HG03135 (cell line): ENCODE results near the gene CAMTA1.
"Not testable (repeated sequence)": the region's sequence is repeated elsewhere in the genome, so short reads cannot be mapped to it uniquely, and the experiment has no call there.

Experiments used
- ATAC-seq: cut with Tn5 transposase; IDR thresholded peaks from one replicate; pipeline ENCODE4 v1.9.1; 2021; ENCODE audit warnings: mild to moderate bottlenecking, moderate library complexity; ENCODE audit not compliant: unreplicated experiment

The CAMTA1 gene

DNA sequence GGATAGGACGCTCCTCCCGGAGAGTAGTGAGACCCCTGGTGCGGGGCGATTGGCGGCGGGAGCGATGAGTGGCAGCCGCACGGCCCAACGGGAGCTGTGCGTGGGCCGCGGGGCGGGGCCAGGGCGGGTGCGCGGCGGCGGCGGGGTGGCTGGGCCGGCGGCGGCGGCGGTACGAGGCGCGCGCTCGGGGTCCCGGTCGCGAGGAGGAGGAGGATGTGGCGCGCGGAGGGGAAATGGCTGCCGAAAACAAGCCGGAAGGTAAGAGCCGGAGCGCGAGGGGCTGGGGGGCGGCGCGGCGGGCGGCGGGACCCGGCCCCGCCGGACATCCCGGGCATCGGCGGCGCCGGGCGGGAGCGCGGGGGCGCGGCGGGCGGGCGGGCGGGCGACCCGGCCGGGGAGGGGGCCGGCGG, at the start of gene CAMTA1:
Gene CAMTA1 (plus strand): TSS at position 137 of the 410 bp plus-strand sequence. CDS start 77 bp downstream, at position 214.
- ATAC-seq, result peak; percentile 74

GRCh38 chr1:6738987-6739676, 46.1 kb upstream of the CAMTA1 start:
- ATAC-seq, result no peak

- not testable (repeated sequence) for ATAC-seq
Observed at GRCh38 chr1:6742676-6743188, 42.5 kb upstream of the CAMTA1 start.

DNA sequence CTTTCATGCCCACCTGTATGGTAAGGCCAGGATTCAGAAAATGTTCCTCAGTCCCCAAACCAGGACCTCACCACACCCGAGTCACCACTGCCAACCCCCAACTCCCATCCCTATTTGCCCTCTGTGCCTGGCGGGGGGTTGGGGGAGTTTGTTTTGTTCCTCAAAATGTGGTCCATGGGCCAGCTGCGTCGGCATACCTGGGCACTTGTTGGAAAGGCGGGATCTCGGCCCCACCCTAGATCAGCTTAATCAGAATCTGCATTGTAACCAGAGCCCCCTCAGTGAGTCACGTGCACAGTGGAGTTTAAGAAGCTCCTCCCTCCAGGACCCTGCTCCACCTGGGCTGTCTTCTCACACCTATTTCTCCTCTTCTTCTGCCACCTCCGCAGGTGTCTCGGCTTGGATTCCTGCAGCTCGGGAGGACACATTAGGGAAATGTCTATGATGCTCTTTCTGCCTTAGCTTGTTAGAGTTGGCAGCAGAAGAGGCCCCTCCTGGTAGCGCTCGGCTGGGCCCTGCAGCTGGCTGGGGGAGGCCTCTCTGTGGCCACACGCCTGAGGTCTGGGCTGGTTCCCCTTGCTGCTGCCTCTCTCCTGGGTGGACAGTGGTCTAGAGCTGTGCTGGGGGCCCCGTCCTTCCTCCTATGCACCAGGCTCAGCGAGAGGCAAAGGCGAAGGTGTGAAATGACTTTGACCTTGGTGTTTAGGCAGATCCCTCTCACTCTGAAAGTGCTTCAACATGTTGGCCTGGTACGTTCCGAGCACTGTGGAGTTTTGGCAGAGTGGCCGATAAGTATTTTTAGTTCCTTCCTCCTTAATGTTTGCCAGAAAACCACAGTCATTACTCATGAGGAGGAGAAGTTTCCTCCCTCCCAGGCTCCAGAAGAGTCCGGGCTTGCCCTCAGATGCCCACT, 41.8 kb upstream of the CAMTA1 start:
- ATAC-seq, result no peak

GRCh38 chr1:6745073-6745472, 40.2 kb upstream of the CAMTA1 start:
- ATAC-seq, result no peak

DNA sequence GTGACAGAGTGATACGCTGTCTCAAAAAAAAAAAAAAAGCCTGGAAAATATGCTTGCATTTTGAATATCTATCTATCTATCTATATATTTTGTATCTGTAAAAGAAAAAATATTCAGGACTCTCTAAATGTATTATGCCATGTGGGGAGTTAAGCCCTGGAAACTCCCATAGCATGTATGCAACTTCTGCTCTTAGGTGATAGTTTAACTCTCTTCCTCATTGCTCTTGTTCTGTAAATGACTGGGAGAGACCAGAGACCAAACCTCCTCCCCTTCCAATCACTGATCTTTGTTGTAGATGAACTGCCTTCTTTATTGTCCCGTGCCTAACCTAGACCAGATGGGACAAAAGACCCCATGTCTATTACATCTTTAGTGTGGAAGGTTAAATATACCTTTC, 37.6 kb upstream of the CAMTA1 start:
- no peak for ATAC-seq

DNA sequence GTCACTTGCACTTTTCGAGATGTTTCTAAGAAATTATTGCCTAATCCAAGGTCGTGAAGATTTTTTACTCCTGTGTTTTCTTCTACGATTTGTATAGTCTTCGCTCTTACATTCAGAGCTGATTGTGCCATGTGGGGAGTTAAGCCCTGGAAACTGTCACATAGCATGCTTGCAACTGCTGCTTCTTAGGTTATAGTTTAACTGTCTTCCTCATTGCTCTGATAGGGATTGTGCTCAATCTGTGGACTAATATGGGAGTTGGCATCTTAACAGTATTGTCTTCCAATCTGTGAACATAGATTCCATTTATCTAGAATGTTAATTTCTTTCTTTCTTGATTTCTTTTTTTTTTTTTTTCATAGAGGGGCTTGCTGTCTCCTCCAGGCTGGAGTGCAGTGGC, 34.8 kb upstream of the CAMTA1 start:
- ATAC-seq, result no peak

DNA sequence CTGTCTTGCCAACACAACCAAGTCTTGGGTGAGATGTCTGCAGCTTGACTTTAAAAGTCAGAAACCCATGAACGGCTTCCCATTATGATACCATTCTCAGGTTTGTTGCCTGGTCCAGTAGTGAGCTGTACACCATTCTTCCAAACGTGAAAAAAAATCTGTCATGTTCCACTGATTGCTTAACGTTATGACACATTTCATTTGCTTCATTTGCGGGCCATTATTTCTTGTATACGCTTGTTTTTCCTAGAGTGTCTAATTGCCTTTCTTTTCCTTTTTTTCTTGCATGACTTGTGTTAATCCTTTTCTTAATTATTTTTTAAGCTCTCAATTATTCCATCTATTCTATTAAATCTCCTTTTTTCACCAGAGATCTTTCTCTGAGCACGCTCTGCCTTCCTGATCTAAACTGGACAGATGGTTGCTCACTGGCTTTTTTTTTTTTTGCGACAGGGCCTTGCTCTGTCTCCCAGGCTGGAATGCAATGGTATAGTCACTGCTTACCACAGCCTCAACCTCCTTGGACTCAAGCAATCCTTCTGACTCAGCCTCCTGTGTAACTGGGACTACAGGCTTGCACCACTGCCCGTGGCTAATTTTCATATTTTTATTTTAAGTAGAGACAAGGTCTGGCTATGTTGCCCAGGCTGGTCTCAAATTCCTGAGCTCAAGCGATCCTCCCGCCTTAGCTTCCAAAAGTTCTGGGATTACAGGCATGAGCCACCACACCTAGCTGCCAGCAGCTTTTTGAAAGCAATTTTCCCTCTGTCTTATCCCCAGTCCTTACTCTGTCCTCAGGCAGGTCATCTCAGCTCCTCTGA, 31.7 kb upstream of the CAMTA1 start:
- no peak for ATAC-seq

DNA sequence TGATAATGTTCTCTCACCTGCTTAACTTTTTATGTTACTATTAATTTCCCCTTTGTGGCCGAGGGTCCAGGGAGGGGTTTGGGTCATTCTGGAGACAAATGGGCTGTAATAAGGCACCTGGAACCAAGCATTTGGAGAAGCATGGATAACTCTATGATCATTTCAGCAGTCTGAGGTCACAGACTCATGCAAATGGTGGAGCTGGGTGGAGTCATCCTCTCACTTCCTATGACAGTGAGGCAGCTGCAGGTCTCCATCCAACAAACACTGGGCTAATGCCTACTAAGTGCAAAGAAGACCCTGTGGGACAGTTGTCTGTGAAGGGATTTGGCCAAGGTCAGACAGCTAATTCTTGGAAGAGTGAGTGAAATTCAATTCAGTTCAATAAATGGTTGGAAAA, 28.8 kb upstream of the CAMTA1 start:
- no peak for ATAC-seq

DNA sequence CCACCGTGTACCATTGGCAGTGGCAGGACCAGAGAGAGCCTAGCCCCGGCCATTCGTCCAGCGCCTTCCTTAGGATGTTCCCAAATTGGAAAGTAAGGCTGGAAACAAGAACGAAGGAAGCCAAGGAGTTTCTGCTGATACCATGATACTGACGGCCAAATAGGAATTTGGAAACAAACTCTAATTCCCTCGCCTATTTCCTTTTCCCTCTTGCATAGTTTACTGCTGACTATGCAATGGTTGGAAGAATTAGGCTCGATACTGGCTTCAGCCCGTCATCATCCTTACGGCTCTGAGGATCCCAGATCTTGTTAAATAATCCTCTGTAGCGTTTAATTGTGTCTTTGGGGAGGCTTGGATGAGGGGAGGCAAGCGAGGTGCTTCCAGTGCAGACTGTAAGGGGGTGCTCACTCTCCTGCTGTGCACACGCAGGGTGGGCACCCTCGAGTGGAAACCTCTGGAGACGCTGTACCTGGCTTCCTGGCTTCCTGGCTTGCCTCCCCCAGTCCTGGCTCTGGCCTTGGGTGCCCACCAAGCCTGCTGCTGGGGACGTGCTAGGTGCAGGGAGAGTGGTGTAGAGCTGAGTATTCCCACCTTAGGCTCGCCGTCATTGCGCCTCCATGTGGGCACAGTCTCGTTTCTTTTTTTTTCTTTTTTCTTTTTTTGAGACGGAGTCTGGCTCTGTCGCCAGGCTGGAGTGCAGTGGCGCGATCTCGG, 27.4 kb upstream of the CAMTA1 start:
- no peak for ATAC-seq

GRCh38 chr1:6761196-6761737, 24.0 kb upstream of the CAMTA1 start:
- no peak for ATAC-seq

GRCh38 chr1:6762060-6762459, 23.2 kb upstream of the CAMTA1 start:
- no peak for ATAC-seq

GRCh38 chr1:6770751-6771440, 14.4 kb upstream of the CAMTA1 start:
- no peak for ATAC-seq

DNA sequence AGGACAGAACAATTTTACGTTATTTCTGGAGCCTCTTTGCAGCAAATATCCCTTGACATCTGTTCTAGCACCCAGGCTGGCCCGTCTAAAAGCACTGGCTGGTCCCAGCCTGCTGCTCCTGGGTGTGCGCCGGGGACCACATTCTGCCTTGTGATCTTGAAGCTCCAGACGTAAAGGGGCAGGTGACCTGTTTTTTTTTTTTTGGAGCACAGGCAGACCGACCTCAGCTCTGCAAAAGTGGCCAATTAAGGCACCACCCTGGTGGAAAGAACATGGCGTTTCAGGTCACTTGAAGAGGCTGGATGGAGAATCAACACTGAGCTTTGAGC, 13.8 kb upstream of the CAMTA1 start:
- no peak for ATAC-seq

DNA sequence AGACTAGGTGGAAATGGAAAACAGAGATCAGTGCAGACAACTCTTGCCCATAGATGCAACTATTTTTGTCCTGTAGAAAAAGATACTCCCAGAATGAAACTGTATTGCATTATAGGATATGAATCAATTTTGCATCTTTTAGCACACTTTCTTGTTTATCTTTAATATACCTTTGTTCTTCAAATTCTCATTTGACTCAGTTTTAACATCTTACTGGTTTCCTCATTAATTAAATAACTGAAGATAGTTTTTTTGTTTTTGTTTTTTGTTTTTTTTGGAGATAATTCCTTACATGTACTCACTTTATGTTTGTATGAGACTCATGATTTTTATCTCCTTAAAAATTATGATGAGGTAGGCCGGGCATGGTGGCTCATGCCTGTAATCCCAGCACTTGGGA, 10.9 kb upstream of the CAMTA1 start:
- ATAC-seq, result no peak

DNA sequence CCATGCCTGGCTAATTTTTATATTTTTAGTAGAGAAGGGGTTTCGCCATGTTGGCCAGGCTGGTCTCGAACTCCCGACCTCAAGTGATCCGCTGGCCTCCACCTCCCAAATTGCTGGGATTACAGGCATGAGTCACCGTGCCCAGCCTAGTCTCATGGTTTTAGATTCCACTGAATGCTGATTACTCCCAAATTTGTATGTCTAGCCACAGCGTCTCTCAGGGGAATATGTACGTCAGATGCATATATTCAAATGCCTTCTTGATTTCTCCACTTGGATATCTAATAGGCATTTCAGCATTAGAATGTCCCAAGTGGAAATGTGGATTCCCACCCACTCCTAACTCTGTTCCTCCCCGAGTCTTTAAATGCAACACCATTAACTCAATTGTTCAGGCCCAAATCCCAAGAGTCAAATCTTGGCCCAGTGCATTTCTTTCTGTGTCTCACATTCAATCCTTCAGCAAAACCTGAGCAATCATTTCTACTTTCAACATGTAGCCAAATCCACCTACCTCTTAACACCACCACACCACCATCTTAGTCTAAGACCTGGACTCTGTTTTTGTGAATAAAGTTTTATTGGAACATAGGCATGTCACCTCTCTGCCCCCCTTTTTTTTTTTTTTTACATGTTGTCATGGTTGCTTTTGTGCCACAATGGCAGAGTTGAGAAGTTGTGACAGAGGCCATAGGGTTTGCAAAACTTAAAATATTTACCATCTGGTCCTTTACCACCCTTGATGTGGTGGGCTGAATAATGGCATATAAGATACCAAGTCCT, 9.8 kb upstream of the CAMTA1 start:
- no peak for ATAC-seq

- no peak for ATAC-seq
Observed at GRCh38 chr1:6776389-6776788, 8.9 kb upstream of the CAMTA1 start.

GRCh38 chr1:6776895-6777294, 8.4 kb upstream of the CAMTA1 start:
- ATAC-seq, result no peak

DNA sequence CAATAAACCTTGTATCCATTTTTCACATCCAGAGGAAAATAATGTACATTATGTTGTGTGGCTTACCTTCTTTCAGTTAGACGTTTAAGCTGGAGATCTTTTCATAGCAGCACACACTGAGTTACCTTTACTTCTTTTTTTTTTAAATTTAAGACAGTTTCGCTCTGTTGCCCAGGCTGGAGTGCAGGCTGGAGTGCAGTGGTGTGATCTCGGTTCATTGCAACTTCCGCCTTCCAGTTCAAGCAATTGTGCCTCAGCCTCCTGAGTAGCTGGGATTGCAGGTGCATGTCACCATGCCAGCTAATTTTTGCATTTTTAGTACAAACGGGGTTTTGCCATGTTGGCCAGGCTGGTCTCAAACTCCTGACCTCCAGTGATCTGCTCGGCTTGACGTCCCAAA, 7.4 kb upstream of the CAMTA1 start:
- ATAC-seq, result no peak
